HepG2 (cell line): ENCODE measurements around the gene CASKIN1. TPM values are rescaled to one million over a fixed set of nuclear protein-coding genes. Genes with fewer than 3 reads are reported as not detected.

Experiments
- ADNP ChIP-seq: sonication (generic); formaldehyde crosslinking; IDR thresholded peaks from 2 replicates; pipeline ENCODE4 v1.4.0; 2020; ENCODE audit warnings: missing genetic modification reagents
- IKZF4 ChIP-seq: sonication (generic); formaldehyde crosslinking; IDR thresholded peaks from 2 replicates; pipeline ENCODE4 v1.5.1; 2020; ENCODE audit warnings: borderline replicate concordance, mild to moderate bottlenecking, low read depth, missing genetic modification reagents; ENCODE audit errors: not compliant biosample characterization
- MEIS2 ChIP-seq: sonication (generic); formaldehyde crosslinking; IDR thresholded peaks from 2 replicates; pipeline ENCODE4 v1.9.0; 2021; ENCODE audit warnings: mild to moderate bottlenecking, missing genetic modification reagents
- MTF2 ChIP-seq: sonication (generic); formaldehyde crosslinking; IDR thresholded peaks from 2 replicates; pipeline ENCODE4 v1.5.0; 2020; ENCODE audit warnings: missing genetic modification reagents, borderline replicate concordance
- NFE2L2 ChIP-seq: fragments of 150-350 bp; IDR thresholded peaks from 2 replicates; pipeline ENCODE4 v1.6.1; 2014; ENCODE audit warnings: low read length
- PITX1 ChIP-seq: sonication (generic); formaldehyde crosslinking; IDR thresholded peaks from 2 replicates; pipeline ENCODE4 v1.5.1; 2020; ENCODE audit warnings: mild to moderate bottlenecking, missing genetic modification reagents
- PRDM10 ChIP-seq: sonication (generic); formaldehyde crosslinking; IDR thresholded peaks from 2 replicates; pipeline ENCODE4 v1.4.0; 2020; ENCODE audit warnings: low read depth, missing genetic modification reagents
- RAD51 ChIP-seq: fragments of 450-650 bp; IDR thresholded peaks from 2 replicates; pipeline ENCODE4 v1.6.1; 2016; ENCODE audit warnings: borderline replicate concordance
- SNAI1 ChIP-seq: sonication (generic); formaldehyde crosslinking; IDR thresholded peaks from 2 replicates; pipeline ENCODE4 v1.5.0; 2020; ENCODE audit warnings: mild to moderate bottlenecking, missing genetic modification reagents, borderline replicate concordance
- SOX6 ChIP-seq, 2 experiments: fragments of 450-650 bp in 1 of 2; sonication (generic) in 1 of 2; formaldehyde crosslinking in 1 of 2; IDR thresholded peaks; 2 replicates each; pipeline versions ENCODE4 v1.4.0 to v1.6.1; 2017 to 2020; ENCODE audit warnings: antibody characterized with exemption in 1 of 2, mild to moderate bottlenecking in 1 of 2, missing genetic modification reagents in 1 of 2
- TBL1XR1 ChIP-seq: fragments of 150-350 bp; IDR thresholded peaks from 2 replicates; pipeline ENCODE4 v1.6.1; 2014; ENCODE audit warnings: borderline replicate concordance, low read length; ENCODE audit not compliant: partially characterized antibody
- TEF ChIP-seq: sonication (generic); formaldehyde crosslinking; IDR thresholded peaks from 2 replicates; pipeline ENCODE4 v1.5.0; 2020; ENCODE audit warnings: missing genetic modification reagents
- THRA ChIP-seq: sonication (generic); formaldehyde crosslinking; IDR thresholded peaks from 2 replicates; pipeline ENCODE4 v1.4.0; 2020; ENCODE audit warnings: missing genetic modification reagents, borderline replicate concordance
- ZFP37 ChIP-seq: sonication (generic); formaldehyde crosslinking; IDR thresholded peaks from 2 replicates; pipeline ENCODE4 v1.4.0; 2020; ENCODE audit warnings: missing genetic modification reagents, borderline replicate concordance
- ZFP41 ChIP-seq: sonication (generic); formaldehyde crosslinking; IDR thresholded peaks from 2 replicates; pipeline ENCODE4 v1.4.0; 2020; ENCODE audit warnings: mild to moderate bottlenecking, missing genetic modification reagents, borderline replicate concordance
- ZNF24 ChIP-seq: fragments of 450-650 bp; IDR thresholded peaks from 2 replicates; pipeline ENCODE4 v1.6.1; 2017; ENCODE audit warnings: antibody characterized with exemption, mild to moderate bottlenecking
- ZNF614 ChIP-seq: IDR thresholded peaks from 2 replicates; pipeline ENCODE4 v1.6.1; 2018; ENCODE audit warnings: missing biosample characterization, missing genetic modification reagents, inconsistent platforms, borderline replicate concordance
- ZNF7 ChIP-seq: IDR thresholded peaks from 2 replicates; pipeline ENCODE4 v1.6.1; 2016; ENCODE audit warnings: missing biosample characterization, missing genetic modification reagents
- ZNF747 ChIP-seq: sonication (generic); formaldehyde crosslinking; IDR thresholded peaks from 2 replicates; pipeline ENCODE4 v1.8.1; 2023; ENCODE audit warnings: missing genetic modification reagents, mild to moderate bottlenecking, borderline replicate concordance
- ZNF761 ChIP-seq: sonication (generic); formaldehyde crosslinking; conservative IDR thresholded peaks from 2 replicates; pipeline ENCODE4 v1.4.0; 2020; ENCODE audit warnings: mild to moderate bottlenecking, missing genetic modification reagents
- ZNF878 ChIP-seq: sonication (generic); formaldehyde crosslinking; IDR thresholded peaks from 2 replicates; pipeline ENCODE4 v1.8.1; 2023; ENCODE audit warnings: mild to moderate bottlenecking, missing genetic modification reagents, moderate library complexity
- ZSCAN5A ChIP-seq: sonication (generic); formaldehyde crosslinking; IDR thresholded peaks from 2 replicates; pipeline ENCODE4 v1.8.0; 2022; ENCODE audit warnings: mild to moderate bottlenecking, missing genetic modification reagents, borderline replicate concordance
- polyA plus RNA-seq, 8 experiments: library from polyadenylated mRNA; depleted of rRNA in 3 of 8; stranded (reverse) in 7 of 8; unstranded in 1 of 8; fragments of >200 nt; fragmentation: Illumina TruSeq in 4 of 8; extraction: Trizol in 4 of 8; gene quantifications; 2 replicates each; pipeline versions ENCODE4 v1.2.1 to v1.2.3, GENCODE V29; 2011 to 2016; ENCODE audit warnings: low read depth in 4 of 8, missing spikeins in 1 of 8, mixed read lengths in 1 of 8; ENCODE audit not compliant: insufficient read depth in 1 of 8
- total RNA-seq, 5 experiments: library from RNA; depleted of rRNA; stranded (reverse); fragments of >200 nt; fragmentation: Illumina TruSeq; extraction: Trizol; gene quantifications; 2 replicates each; pipeline ENCODE4 v1.2.3, GENCODE V29; 2016; ENCODE audit warnings: low read depth in 1 of 5

The CASKIN1 gene
- total and polyA plus RNA-seq, 2 of the 13 experiments (the other 11 are each of a cell fraction or from before 2014, with no cell fraction given): 1.2 to 2.2 TPM

- TF ChIP-seq ZNF614 (CRISPR knock-in tag): no peak; the same call in 1 of the 2 replicates
- TF ChIP-seq SOX6 (IDR thresholded peaks at IDR 0.05): no peak
- peak; percentile 44 for TF ChIP-seq SOX6 (CRISPR knock-in tag; IDR thresholded peaks at IDR 0.05)
- no peak for TF ChIP-seq RAD51
- TF ChIP-seq ZNF7 (CRISPR knock-in tag): no peak
- no peak; the same call in none of the 2 replicates for TF ChIP-seq MEIS2
- 0 out of 2 replicates have a peak, but pooled peaks have one; percentile 36 for TF ChIP-seq ZSCAN5A (CRISPR knock-in tag)
- peak; percentile 35; the same call in 1 of the 2 replicates for TF ChIP-seq ZFP41 (CRISPR knock-in tag)
- TF ChIP-seq MTF2 (CRISPR knock-in tag): no peak
- no peak for TF ChIP-seq TEF (CRISPR knock-in tag)
- peak; percentile 96 for TF ChIP-seq SNAI1 (CRISPR knock-in tag)
- peak; percentile 100 for TF ChIP-seq PRDM10 (CRISPR knock-in tag)
- TF ChIP-seq IKZF4 (CRISPR knock-in tag): peak; percentile 86
- no peak for TF ChIP-seq NFE2L2
- no peak for TF ChIP-seq ZNF878 (CRISPR knock-in tag)
- TF ChIP-seq THRA: peak; percentile 16; the same call in 1 of the 2 replicates
- TF ChIP-seq ZFP37 (CRISPR knock-in tag): no peak
- no peak for TF ChIP-seq ZNF761
- peak; percentile 56 for TF ChIP-seq TBL1XR1
- TF ChIP-seq PITX1 (CRISPR knock-in tag): no peak
- TF ChIP-seq ZNF747: peak; percentile 64; the same call in 1 of the 2 replicates
- no peak for TF ChIP-seq ADNP (CRISPR knock-in tag)
- no peak for TF ChIP-seq ZNF24
Measured at GRCh38 chr16:2205104-2205966, 8.9 kb upstream of the CASKIN1 start, which contains the start of gene MLST8 (continued).
